A673 (cell line): ENCODE measurements around the gene SLC5A1.

ENCODE experiments used
- CTCF ChIP-seq: fragments of 300-800, 200-600 bp; sonication (generic); conservative IDR thresholded peaks from 2 replicates; pipeline ENCODE4 v1.5.1; 2017; ENCODE audit warnings: low read depth, mild to moderate bottlenecking, antibody characterized with exemption, low read length, moderate library complexity, mixed read lengths
- EZH2 ChIP-seq: fragments of 200-600 bp; sonication (generic); IDR thresholded peaks from 2 replicates; pipeline ENCODE4 v1.6.1; 2017; ENCODE audit warnings: borderline replicate concordance, low read depth, mild to moderate bottlenecking, mixed read lengths, antibody characterized with exemption, low read length; ENCODE audit not compliant: poor library complexity, severe bottlenecking

- TF ChIP-seq CTCF (peak; percentile 47), EZH2 (no peak)
These were observed 60.7 kb downstream of the SLC5A1 start for GRCh38 chr22:32103658-32104315.
